NCI-H128 (cell line): ENCODE measurements around the gene TREX2.
"Not testable (repeated sequence)": the region's sequence is repeated elsewhere in the genome, so short reads cannot be mapped to it uniquely, and the experiment has no call there.

ENCODE experiments used
- DNase-seq: peaks from one replicate; lab custom pipeline; 2025; ENCODE audit not compliant: unreplicated experiment; lab: John Stamatoyannopoulos, UW

TREX2 gene

GRCh38 chrX:153410888-153411254 is 35.0 kb downstream of the TREX2 start:
- DNase-seq = no peak

GRCh38 chrX:153410373-153410772 is 35.5 kb downstream of the TREX2 start:
- DNase-seq = no peak

GRCh38 chrX:153409414-153410101 is 36.3 kb downstream of the TREX2 start:
- DNase-seq = no peak

- no peak for DNase-seq
Measured at GRCh38 chrX:153408871-153409351, 36.9 kb downstream of the TREX2 start.

GRCh38 chrX:153408221-153408721 is 37.6 kb downstream of the TREX2 start:
- DNase-seq = no peak

- DNase-seq = no peak
Measured at GRCh38 chrX:153407736-153408135, 38.1 kb downstream of the TREX2 start.

GRCh38 chrX:153406903-153407302 is 39.0 kb downstream of the TREX2 start:
- no peak for DNase-seq

GRCh38 chrX:153406011-153406410 is 39.8 kb downstream of the TREX2 start:
- DNase-seq = no peak

GRCh38 chrX:153405426-153405825 is 40.4 kb downstream of the TREX2 start:
- no peak for DNase-seq

GRCh38 chrX:153404333-153404732 is 41.5 kb downstream of the TREX2 start:
- DNase-seq = not testable (repeated sequence)

- no peak for DNase-seq
Measured at GRCh38 chrX:153401133-153401764, 44.6 kb downstream of the TREX2 start, which contains the start of gene PNMA6E. Gene PNMA6E (minus strand): TSS chrX:153401350. CDS start chrX:153398849, 2,501 bp downstream.

GRCh38 chrX:153400146-153401132 is 45.4 kb downstream of the TREX2 start:
- no peak for DNase-seq

GRCh38 chrX:153398275-153398960 is 47.4 kb downstream of the TREX2 start:
- no peak for DNase-seq

- DNase-seq = no peak
Measured at GRCh38 chrX:153397256-153397960, 48.4 kb downstream of the TREX2 start.

- DNase-seq = no peak
Measured at GRCh38 chrX:153396320-153397195, 49.3 kb downstream of the TREX2 start.

- DNase-seq = no peak
Measured at GRCh38 chrX:153395613-153396319, 50.1 kb downstream of the TREX2 start.

GRCh38 chrX:153394612-153395011 is 51.2 kb downstream of the TREX2 start:
- DNase-seq = no peak
